Endothelial cell of umbilical vein (primary cell): ENCODE results near the gene ATF6B.

ENCODE experiments used
- CTCF ChIP-seq, 2 donors: IDR thresholded peaks; 1 replicate in 1 of 2; 2 replicates in 1 of 2; pipeline ENCODE4 v1.5.1; 2011; ENCODE audit warnings: low read length in 2 of 2, mild to moderate bottlenecking in 2 of 2, moderate library complexity in 2 of 2, control low read depth in 1 of 2, inconsistent platforms in 1 of 2, low read depth in 1 of 2; ENCODE audit not compliant: insufficient read depth in 1 of 2; ENCODE audit errors: extremely low read depth in 1 of 2
- EZH2 ChIP-seq: IDR thresholded peaks from 2 replicates; pipeline ENCODE4 v1.6.1; 2012; ENCODE audit warnings: borderline replicate concordance, low read depth, mild to moderate bottlenecking, moderate library complexity, low read length, inconsistent platforms; ENCODE audit not compliant: severe bottlenecking
- FOS ChIP-seq: IDR thresholded peaks from 2 replicates; pipeline ENCODE4 v1.6.1; 2011; ENCODE audit warnings: mild to moderate bottlenecking, low read length, moderate library complexity, borderline replicate concordance; ENCODE audit not compliant: insufficient read depth
- GATA2 ChIP-seq: IDR thresholded peaks from 2 replicates; pipeline ENCODE4 v1.7.0; 2011; ENCODE audit warnings: low read depth, mild to moderate bottlenecking, moderate library complexity, mixed read lengths, low read length; ENCODE audit not compliant: insufficient read length, insufficient read depth
- JUN ChIP-seq: IDR thresholded peaks from 2 replicates; pipeline ENCODE4 v1.6.1; 2011; ENCODE audit warnings: borderline replicate concordance, low read depth; ENCODE audit not compliant: insufficient read length, insufficient read depth
- POLR2A ChIP-seq: IDR thresholded peaks from 2 replicates; pipeline ENCODE4 v1.6.1; 2012; ENCODE audit warnings: low read depth, mild to moderate bottlenecking, control low read depth, low read length
- POLR2AphosphoS5 ChIP-seq: IDR thresholded peaks from 2 replicates; pipeline ENCODE4 v1.6.1; 2012; ENCODE audit warnings: low read depth, mild to moderate bottlenecking, control low read depth, low read length, moderate library complexity; ENCODE audit not compliant: insufficient read depth

- TF ChIP-seq CTCF (IDR thresholded peaks at IDR 0.05; ENCODE audit: extremely low read depth in 1 of 2, insufficient read depth in 1 of 2, low read depth in 1 of 2, low read length in 2 of 2) (no peak), EZH2 (no peak), POLR2AphosphoS5 (no peak), POLR2A (no peak), FOS (no peak), GATA2 (no peak), JUN (no peak)
Observed at GRCh38 chr6:32167761-32168262, 39.8 kb upstream of the ATF6B start.
